Raji (cell line): ENCODE data around the gene BCL7C.

Experiments
- POLR2A ChIP-seq: IDR thresholded peaks from 2 replicates; pipeline ENCODE4 v1.6.1; 2011; ENCODE audit warnings: low read depth, low read length, control low read depth; ENCODE audit not compliant: insufficient read depth

BCL7C gene

GRCh38 chr16:30904114-30904780, 10.4 kb upstream of the BCL7C start:
- TF ChIP-seq POLR2A, result no peak

- TF ChIP-seq POLR2A, result no peak
These were observed 9.7 kb upstream of the BCL7C start for GRCh38 chr16:30903596-30903995.

GRCh38 chr16:30903002-30903401, 9.1 kb upstream of the BCL7C start:
- no peak for TF ChIP-seq POLR2A

- no peak for TF ChIP-seq POLR2A
These were observed 8.4 kb upstream of the BCL7C start for GRCh38 chr16:30902029-30902972.

GRCh38 chr16:30901201-30902028, 7.5 kb upstream of the BCL7C start:
- no peak for TF ChIP-seq POLR2A

- no peak for TF ChIP-seq POLR2A
These were observed 6.7 kb upstream of the BCL7C start for GRCh38 chr16:30900588-30900987.

GRCh38 chr16:30899794-30900193, 5.9 kb upstream of the BCL7C start:
- no peak for TF ChIP-seq POLR2A

GRCh38 chr16:30896889-30897733, 3.2 kb upstream of the BCL7C start:
- TF ChIP-seq POLR2A, result peak; percentile 52; the same call in 1 of the 2 replicates

- no peak for TF ChIP-seq POLR2A
These were observed 2.5 kb upstream of the BCL7C start, which contains the start of gene CTF1 for GRCh38 chr16:30896261-30896888. Gene CTF1 (plus strand): TSS chr16:30896614. CDS start chr16:30896644, 30 bp downstream.

GRCh38 chr16:30895627-30896260, 1.9 kb upstream of the BCL7C start:
- no peak for TF ChIP-seq POLR2A

GRCh38 chr16:30894540-30895368, 877 bp upstream of the BCL7C start:
- no peak for TF ChIP-seq POLR2A

- TF ChIP-seq POLR2A, result no peak
These were observed 497 bp downstream of the BCL7C start for GRCh38 chr16:30893417-30893743.
